ENCODE results near the gene ARMC9. TPM values are rescaled to one million over a fixed set of nuclear protein-coding genes. Genes with fewer than 3 reads are reported as not detected.

Gene ARMC9
- total RNA-seq, 1 donor from 2014 or later, result 9.0 TPM

DNA sequence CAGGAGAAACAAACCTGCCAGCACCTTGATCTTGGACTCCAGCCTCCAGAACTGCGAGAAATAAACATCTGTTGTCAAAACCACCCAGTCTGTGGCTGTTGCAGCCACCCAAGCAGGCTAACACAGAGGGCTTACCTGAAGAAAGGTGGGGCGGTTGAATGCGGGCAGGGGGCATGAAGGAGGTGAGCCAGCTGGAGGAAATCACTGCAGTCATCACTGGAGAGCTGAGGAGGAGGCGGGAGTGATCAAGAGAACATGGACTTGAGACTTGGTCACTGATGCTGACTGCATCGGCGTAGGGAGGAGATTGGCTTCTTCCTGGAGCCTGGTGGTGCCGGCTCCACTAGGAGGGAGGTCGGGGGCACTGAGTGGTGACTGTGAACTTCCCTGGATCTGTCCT is 14.6 kb upstream of the ARMC9 start:
- Mint-ChIP-seq H3K4me3 (no peak overlapping the region), H3K27ac (no peak overlapping the region), H3K9me3 (no peaks in the 10 kb centered on the region), H3K4me1 (peaks cover 35% of the 10 kb centered on the region), H3K36me3 (ENCODE audit: low read depth) (no peaks in the 10 kb centered on the region), H3K27me3 (peaks cover 14% of the 10 kb centered on the region)
- intact Hi-C loops (cut with micrococcal nuclease), result loop anchor here (2.0 kb wide), 1 partner anchor 15 kb away; the partner anchor contains the start of gene ARMC9
- no peak for ATAC-seq (ENCODE audit: low read depth)
- TF ChIP-seq, protein P1, sequence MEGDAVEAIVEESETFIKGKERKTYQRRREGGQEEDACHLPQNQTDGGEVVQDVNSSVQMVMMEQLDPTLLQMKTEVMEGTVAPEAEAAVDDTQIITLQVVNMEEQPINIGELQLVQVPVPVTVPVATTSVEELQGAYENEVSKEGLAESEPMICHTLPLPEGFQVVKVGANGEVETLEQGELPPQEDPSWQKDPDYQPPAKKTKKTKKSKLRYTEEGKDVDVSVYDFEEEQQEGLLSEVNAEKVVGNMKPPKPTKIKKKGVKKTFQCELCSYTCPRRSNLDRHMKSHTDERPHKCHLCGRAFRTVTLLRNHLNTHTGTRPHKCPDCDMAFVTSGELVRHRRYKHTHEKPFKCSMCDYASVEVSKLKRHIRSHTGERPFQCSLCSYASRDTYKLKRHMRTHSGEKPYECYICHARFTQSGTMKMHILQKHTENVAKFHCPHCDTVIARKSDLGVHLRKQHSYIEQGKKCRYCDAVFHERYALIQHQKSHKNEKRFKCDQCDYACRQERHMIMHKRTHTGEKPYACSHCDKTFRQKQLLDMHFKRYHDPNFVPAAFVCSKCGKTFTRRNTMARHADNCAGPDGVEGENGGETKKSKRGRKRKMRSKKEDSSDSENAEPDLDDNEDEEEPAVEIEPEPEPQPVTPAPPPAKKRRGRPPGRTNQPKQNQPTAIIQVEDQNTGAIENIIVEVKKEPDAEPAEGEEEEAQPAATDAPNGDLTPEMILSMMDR (IDR thresholded peaks at IDR 0.05), result no peak
- ChIA-PET CTCF (no interaction called here), POLR2A (no interaction called here)
- DNase-seq, result no peak

DNA sequence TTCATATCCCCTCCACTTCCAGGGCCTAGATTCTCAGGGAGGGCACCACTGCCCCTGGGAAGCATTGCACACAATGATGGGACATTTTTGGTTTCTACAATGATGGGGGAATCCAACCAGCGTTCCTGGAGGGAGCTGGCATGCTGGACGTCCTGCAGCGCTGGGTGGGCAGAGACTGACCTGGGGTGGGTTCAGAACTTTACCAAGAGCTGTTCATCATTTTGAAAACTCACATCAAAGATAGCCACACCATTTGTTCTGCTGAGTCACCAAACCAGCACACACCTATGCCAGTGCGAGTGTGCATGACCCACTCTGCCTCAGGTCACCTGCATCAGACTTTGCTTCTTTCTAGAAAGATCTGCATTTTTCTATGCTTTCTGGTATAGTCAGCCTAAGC is 14.1 kb upstream of the ARMC9 start:
- ATAC-seq (ENCODE audit: low read depth), result no peak
- TF ChIP-seq, protein P1 (IDR thresholded peaks at IDR 0.05), result no peak
- CTCF ChIA-PET, result no interaction called here
- no peak for DNase-seq
- no peaks in the 10 kb centered on the region for H3K36me3 Mint-ChIP-seq (ENCODE audit: low read depth)
- H3K4me3 Mint-ChIP-seq, result no peak overlapping the region
- H3K27ac Mint-ChIP-seq, result no peak overlapping the region
- POLR2A ChIA-PET, result no interaction called here
- peaks cover 32% of the 10 kb centered on the region for H3K4me1 Mint-ChIP-seq
- H3K27me3 Mint-ChIP-seq, result peaks cover 18% of the 10 kb centered on the region
- no peaks in the 10 kb centered on the region for H3K9me3 Mint-ChIP-seq
- intact Hi-C loops (cut with micrococcal nuclease), result no loop called here

- CTCF ChIA-PET, result no interaction called here
- ATAC-seq (ENCODE audit: low read depth), result no peak
- H3K27ac Mint-ChIP-seq, result no peak overlapping the region
Observed at GRCh38 chr2:231185050-231185725, 13.2 kb upstream of the ARMC9 start.

GRCh38 chr2:231185886-231186285 is 12.5 kb upstream of the ARMC9 start:
- Mint-ChIP-seq H3K9me3 (no peaks in the 10 kb centered on the region), H3K4me1 (peaks cover 20% of the 10 kb centered on the region), H3K27me3 (peaks cover 27% of the 10 kb centered on the region), H3K4me3 (no peak overlapping the region), H3K27ac (no peak overlapping the region), H3K36me3 (ENCODE audit: low read depth) (no peaks in the 10 kb centered on the region)
- ChIA-PET POLR2A (no interaction called here), CTCF (no interaction called here)
- TF ChIP-seq, protein P1 (IDR thresholded peaks at IDR 0.05), result no peak
- intact Hi-C loops (cut with micrococcal nuclease), result no loop called here
- DNase-seq (no peak), ATAC-seq (ENCODE audit: low read depth) (no peak)

More at GRCh38 chr2:231185050-231185725, 13.2 kb upstream of the ARMC9 start:
- Mint-ChIP-seq H3K36me3 (ENCODE audit: low read depth) (no peaks in the 10 kb centered on the region), H3K4me3 (no peak overlapping the region), H3K27me3 (peaks cover 25% of the 10 kb centered on the region), H3K4me1 (peaks cover 24% of the 10 kb centered on the region), H3K9me3 (no peaks in the 10 kb centered on the region)
- intact Hi-C loops (cut with micrococcal nuclease), result no loop called here
- DNase-seq, result no peak
- TF ChIP-seq, protein P1 (IDR thresholded peaks at IDR 0.05), result no peak
- POLR2A ChIA-PET, result no interaction called here

- Mint-ChIP-seq H3K36me3 (ENCODE audit: low read depth) (no peaks in the 10 kb centered on the region), H3K4me1 (peaks cover 17% of the 10 kb centered on the region), H3K27ac (no peak overlapping the region), H3K4me3 (no peak overlapping the region), H3K27me3 (peaks cover 27% of the 10 kb centered on the region), H3K9me3 (no peaks in the 10 kb centered on the region)
- TF ChIP-seq, protein P1 (IDR thresholded peaks at IDR 0.05), result no peak
- ChIA-PET POLR2A (no interaction called here), CTCF (no interaction called here)
- no peak for DNase-seq
- no peak for ATAC-seq (ENCODE audit: low read depth)
- intact Hi-C loops (cut with micrococcal nuclease), result no loop called here
Observed at GRCh38 chr2:231186325-231186724, 12.1 kb upstream of the ARMC9 start.
